WTC11 (cell line): Measurements from ENCODE around the gene SYCE3. TPM values are rescaled to one million over a fixed set of nuclear protein-coding genes. Genes with fewer than 3 reads are reported as not detected.

Experiments used
- ATAC-seq: fragments of 200-7000 bp; cut with Tn5 transposase; 2 replicates; pipeline ENCODE4 v1.10.0; 2021; ENCODE audit warnings: mild to moderate bottlenecking, moderate library complexity
- CTCF ChIA-PET: fragments of 300-600 bp; sonication (Branson Sonifier 250); formaldehyde crosslinking; loops from one replicate; lab custom pipeline; 2021; ENCODE audit warnings: antibody characterized with exemption; lab: Charles Lee
- POLR2A ChIA-PET: fragments of 350-600 bp; sonication (Branson Sonifier 250); formaldehyde crosslinking; loops from one replicate; lab custom pipeline; 2021; ENCODE audit warnings: antibody characterized with exemption; lab: Charles Lee
- DNase-seq: peaks from one replicate; pipeline ENCODE4 v3.0.0; 2021; ENCODE audit warnings: low spot score
- H3K27ac Mint-ChIP-seq: 2 replicates; pipeline ENCODE4 v1.8.0; 2021; ENCODE audit warnings: mixed read lengths
- H3K27me3 Mint-ChIP-seq: 2 replicates; pipeline ENCODE4 v1.8.0; 2021; ENCODE audit warnings: low read depth, mild to moderate bottlenecking, moderate library complexity, mixed read lengths
- H3K36me3 Mint-ChIP-seq: 2 replicates; pipeline ENCODE4 v1.8.0; 2021; ENCODE audit warnings: mixed read lengths
- H3K4me1 Mint-ChIP-seq: 2 replicates; pipeline ENCODE4 v1.8.0; 2022; ENCODE audit warnings: mixed read lengths
- H3K4me3 Mint-ChIP-seq: 2 replicates; pipeline ENCODE4 v1.8.0; 2021; ENCODE audit warnings: mild to moderate bottlenecking, moderate library complexity, mixed read lengths
- H3K9me3 Mint-ChIP-seq: 2 replicates; pipeline ENCODE4 v1.8.0; 2021; ENCODE audit warnings: mixed read lengths
- ATF3 ChIP-seq: sonication (generic); formaldehyde crosslinking; conservative IDR thresholded peaks from 2 replicates; pipeline ENCODE4 v1.8.1; 2022; ENCODE audit warnings: mild to moderate bottlenecking, missing genetic modification reagents
- ELF4 ChIP-seq: sonication (generic); formaldehyde crosslinking; IDR thresholded peaks from 2 replicates; pipeline ENCODE4 v1.8.1; 2022; ENCODE audit warnings: low read depth, mild to moderate bottlenecking, moderate library complexity, missing genetic modification reagents
- GTF2I ChIP-seq: fragments of 250-450 bp; sonication (Bioruptor Pico); conservative IDR thresholded peaks from 2 replicates; pipeline ENCODE4 v1.4.0; 2021; ENCODE audit warnings: mild to moderate bottlenecking
- HMGA2 ChIP-seq: fragments of 250-450 bp; sonication (Bioruptor Pico); IDR thresholded peaks from 2 replicates; pipeline ENCODE4 v1.4.0; 2021; ENCODE audit warnings: mild to moderate bottlenecking, moderate library complexity
- HMGXB4 ChIP-seq: sonication (generic); formaldehyde crosslinking; IDR thresholded peaks from 2 replicates; pipeline ENCODE4 v1.8.1; 2023; ENCODE audit warnings: mild to moderate bottlenecking, moderate library complexity, missing genetic modification reagents
- IRF2 ChIP-seq: sonication (generic); formaldehyde crosslinking; IDR thresholded peaks from 2 replicates; pipeline ENCODE4 v1.8.0; 2022; ENCODE audit warnings: low read depth, missing genetic modification reagents, borderline replicate concordance
- JAZF1 ChIP-seq: fragments of 250-450 bp; sonication (Bioruptor Pico); IDR thresholded peaks from 2 replicates; pipeline ENCODE4 v1.9.0; 2021; ENCODE audit warnings: moderate library complexity, mild to moderate bottlenecking, inconsistent platforms
- NFE2L1 ChIP-seq: sonication (generic); formaldehyde crosslinking; IDR thresholded peaks from 2 replicates; pipeline ENCODE4 v1.8.1; 2023; ENCODE audit warnings: missing genetic modification reagents
- OVOL2 ChIP-seq: fragments of 250-450 bp; sonication (Bioruptor Pico); IDR thresholded peaks from 2 replicates; pipeline ENCODE4 v1.9.0; 2021; ENCODE audit warnings: mild to moderate bottlenecking, borderline replicate concordance
- PRDM15 ChIP-seq: sonication (generic); formaldehyde crosslinking; IDR thresholded peaks from 2 replicates; pipeline ENCODE4 v1.8.0; 2022; ENCODE audit warnings: missing genetic modification reagents
- PRRX2 ChIP-seq: fragments of 250-450 bp; sonication (Bioruptor Pico); IDR thresholded peaks from 2 replicates; pipeline ENCODE4 v1.8.0; 2021; ENCODE audit warnings: mild to moderate bottlenecking
- RORB ChIP-seq: fragments of 250-450 bp; sonication (Bioruptor Pico); IDR thresholded peaks from 2 replicates; pipeline ENCODE4 v1.9.0; 2021; ENCODE audit warnings: mild to moderate bottlenecking
- SMAD3 ChIP-seq: sonication (generic); formaldehyde crosslinking; IDR thresholded peaks from 2 replicates; pipeline ENCODE4 v1.8.0; 2022; ENCODE audit warnings: missing genetic modification reagents, mild to moderate bottlenecking, borderline replicate concordance
- SP1 ChIP-seq: sonication (generic); formaldehyde crosslinking; conservative IDR thresholded peaks from 2 replicates; pipeline ENCODE4 v1.8.1; 2022; ENCODE audit warnings: missing genetic modification reagents
- TEAD1 ChIP-seq: sonication (generic); formaldehyde crosslinking; IDR thresholded peaks from 2 replicates; pipeline ENCODE4 v1.8.0; 2022; ENCODE audit warnings: mild to moderate bottlenecking, missing genetic modification reagents
- ZBTB21 ChIP-seq: sonication (generic); formaldehyde crosslinking; IDR thresholded peaks from 2 replicates; pipeline ENCODE4 v1.8.1; 2023; ENCODE audit warnings: mild to moderate bottlenecking, missing genetic modification reagents, borderline replicate concordance
- ZNF532 ChIP-seq: fragments of 250-450 bp; sonication (Bioruptor Pico); IDR thresholded peaks from 2 replicates; pipeline ENCODE4 v1.9.0; 2021; ENCODE audit warnings: mild to moderate bottlenecking, borderline replicate concordance
- total RNA-seq: library from RNA; stranded (reverse); gene quantifications from 3 replicates; pipeline ENCODE4 v1.2.3, GENCODE V29; 2021
- TF ChIP-seq, protein P1 (sequence below): sonication (generic); formaldehyde crosslinking; IDR thresholded peaks from 2 replicates; pipeline ENCODE4 v1.8.0; 2022; ENCODE audit warnings: mild to moderate bottlenecking, missing genetic modification reagents
- TF ChIP-seq, protein P2 (sequence below): sonication (generic); formaldehyde crosslinking; IDR thresholded peaks from 2 replicates; pipeline ENCODE4 v1.8.1; 2022; ENCODE audit warnings: mild to moderate bottlenecking, moderate library complexity, missing genetic modification reagents
- TF ChIP-seq, protein P3 (sequence below): fragments of 200-600 bp; IDR thresholded peaks from 2 replicates; pipeline ENCODE4 v1.8.0; 2022; ENCODE audit warnings: antibody characterized with exemption

Gene SYCE3
- total RNA-seq, 1 experiment from 2014 or later: 0.46 TPM

- no peak for TF ChIP-seq PRRX2
- no peak for TF ChIP-seq RORB
- TF ChIP-seq TEAD1 (CRISPR knock-in tag): peak; percentile 78; the same call in 1 of the 2 replicates
- peak; percentile 22; the same call in 1 of the 2 replicates for TF ChIP-seq HMGA2 (CRISPR knock-in tag)
- TF ChIP-seq, protein P1, sequence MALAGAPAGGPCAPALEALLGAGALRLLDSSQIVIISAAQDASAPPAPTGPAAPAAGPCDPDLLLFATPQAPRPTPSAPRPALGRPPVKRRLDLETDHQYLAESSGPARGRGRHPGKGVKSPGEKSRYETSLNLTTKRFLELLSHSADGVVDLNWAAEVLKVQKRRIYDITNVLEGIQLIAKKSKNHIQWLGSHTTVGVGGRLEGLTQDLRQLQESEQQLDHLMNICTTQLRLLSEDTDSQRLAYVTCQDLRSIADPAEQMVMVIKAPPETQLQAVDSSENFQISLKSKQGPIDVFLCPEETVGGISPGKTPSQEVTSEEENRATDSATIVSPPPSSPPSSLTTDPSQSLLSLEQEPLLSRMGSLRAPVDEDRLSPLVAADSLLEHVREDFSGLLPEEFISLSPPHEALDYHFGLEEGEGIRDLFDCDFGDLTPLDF: peak; percentile 61; the same call in 1 of the 2 replicates
- TF ChIP-seq, protein P2, sequence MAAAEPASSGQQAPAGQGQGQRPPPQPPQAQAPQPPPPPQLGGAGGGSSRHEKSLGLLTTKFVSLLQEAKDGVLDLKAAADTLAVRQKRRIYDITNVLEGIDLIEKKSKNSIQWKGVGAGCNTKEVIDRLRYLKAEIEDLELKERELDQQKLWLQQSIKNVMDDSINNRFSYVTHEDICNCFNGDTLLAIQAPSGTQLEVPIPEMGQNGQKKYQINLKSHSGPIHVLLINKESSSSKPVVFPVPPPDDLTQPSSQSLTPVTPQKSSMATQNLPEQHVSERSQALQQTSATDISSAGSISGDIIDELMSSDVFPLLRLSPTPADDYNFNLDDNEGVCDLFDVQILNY: peak; percentile 94
- peak; percentile 89 for TF ChIP-seq NFE2L1 (CRISPR knock-in tag)
- no peak for TF ChIP-seq PRDM15
- TF ChIP-seq SMAD3 (CRISPR knock-in tag): 0 out of 2 replicates have a peak, but pooled peaks have one; percentile 43
- TF ChIP-seq, protein P3, sequence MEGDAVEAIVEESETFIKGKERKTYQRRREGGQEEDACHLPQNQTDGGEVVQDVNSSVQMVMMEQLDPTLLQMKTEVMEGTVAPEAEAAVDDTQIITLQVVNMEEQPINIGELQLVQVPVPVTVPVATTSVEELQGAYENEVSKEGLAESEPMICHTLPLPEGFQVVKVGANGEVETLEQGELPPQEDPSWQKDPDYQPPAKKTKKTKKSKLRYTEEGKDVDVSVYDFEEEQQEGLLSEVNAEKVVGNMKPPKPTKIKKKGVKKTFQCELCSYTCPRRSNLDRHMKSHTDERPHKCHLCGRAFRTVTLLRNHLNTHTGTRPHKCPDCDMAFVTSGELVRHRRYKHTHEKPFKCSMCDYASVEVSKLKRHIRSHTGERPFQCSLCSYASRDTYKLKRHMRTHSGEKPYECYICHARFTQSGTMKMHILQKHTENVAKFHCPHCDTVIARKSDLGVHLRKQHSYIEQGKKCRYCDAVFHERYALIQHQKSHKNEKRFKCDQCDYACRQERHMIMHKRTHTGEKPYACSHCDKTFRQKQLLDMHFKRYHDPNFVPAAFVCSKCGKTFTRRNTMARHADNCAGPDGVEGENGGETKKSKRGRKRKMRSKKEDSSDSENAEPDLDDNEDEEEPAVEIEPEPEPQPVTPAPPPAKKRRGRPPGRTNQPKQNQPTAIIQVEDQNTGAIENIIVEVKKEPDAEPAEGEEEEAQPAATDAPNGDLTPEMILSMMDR: no peak
- TF ChIP-seq JAZF1: no peak
- no peak for TF ChIP-seq ELF4 (CRISPR knock-in tag)
- no peak for TF ChIP-seq IRF2
- TF ChIP-seq OVOL2 (CRISPR knock-in tag): no peak
- TF ChIP-seq ZBTB21 (CRISPR knock-in tag): peak; percentile 87; the same call in 1 of the 2 replicates
- peak; percentile 97 for TF ChIP-seq SP1 (CRISPR knock-in tag)
- TF ChIP-seq ATF3 (CRISPR knock-in tag): 0 out of 2 replicates have a peak, but pooled peaks have one; percentile 23
- no peak for TF ChIP-seq GTF2I
These were observed 54.5 kb downstream of the SYCE3 start, which contains the start of gene NCAPH2 (continued) for GRCh38 chr22:50507991-50508884.

DNA sequence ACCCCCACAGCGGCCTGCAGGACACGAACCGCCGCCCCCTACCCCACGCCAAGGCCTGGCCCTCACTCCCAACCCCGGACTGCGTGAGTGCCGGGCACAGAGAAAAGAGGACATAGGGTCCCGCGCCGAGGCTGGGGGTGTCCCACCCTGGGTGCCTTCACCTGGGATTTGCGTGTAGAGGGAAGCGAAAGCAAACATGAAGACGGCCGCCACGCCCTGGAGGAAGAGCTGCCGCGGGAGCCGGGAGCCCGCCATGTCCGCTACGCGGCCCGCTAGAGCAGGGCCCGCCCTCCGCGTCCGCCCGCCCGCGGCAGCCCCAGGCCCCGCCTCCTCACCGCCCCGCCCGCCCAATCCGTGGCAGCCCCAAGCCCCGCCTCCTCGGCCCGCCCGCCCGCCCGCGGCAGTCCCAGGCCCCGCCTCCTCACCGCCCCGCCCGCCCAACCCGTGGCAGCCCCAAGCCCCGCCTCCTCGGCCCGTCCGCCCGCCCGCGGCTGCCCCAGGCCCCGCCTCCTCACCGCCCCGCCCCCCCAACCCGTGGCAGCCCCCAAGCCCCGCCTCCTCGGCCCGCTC lies 55.2 kb downstream of the SYCE3 start, which contains the start of gene LMF2:
TSS of gene LMF2 (minus strand) at position 282 of the 570 bp plus-strand sequence. CDS start at position 255, 27 bp downstream.
- POLR2A ChIA-PET: interaction anchor here (0.7 to 1.3 kb wide), 3 partner anchors 18 to 75 kb away, joined by 3 to 13 read pairs (median 6); partner anchors contain the start of genes CHKB and SCO2
- peak; percentile 90 for DNase-seq
- TF ChIP-seq ZNF532 (CRISPR knock-in tag) (no peak), HMGXB4 (no peak)

More for the DNA sequence above, 55.2 kb downstream of the SYCE3 start, which contains the start of gene LMF2:
- Mint-ChIP-seq H3K27ac (peak within 1 kb of the TSS; percentile 98), H3K27me3 (no peaks in the 10 kb centered on the region), H3K9me3 (no peaks in the 10 kb centered on the region), H3K4me1 (peaks cover 10% of the 10 kb centered on the region), H3K4me3 (peak within 1 kb of the TSS; percentile 93), H3K36me3 (no peaks in the 10 kb centered on the region)
- CTCF ChIA-PET: interaction anchor here (0.6 to 3.0 kb wide), 23 partner anchors 10 to 448 kb away, joined by 3 to 60 read pairs (median 4); partner anchors contain the start of genes ARSA, SCO2 and SYCE3
- ATAC-seq: peak; percentile 81
